DND-41 (cell line): ENCODE results near the gene TSHZ1.

Experiments
- ATAC-seq: fragments of 200-7000 bp; cut with Tn5 transposase; 3 replicates; pipeline ENCODE4 v1.9.1; 2021; ENCODE audit warnings: low read depth; ENCODE audit not compliant: insufficient read depth
- DNase-seq: peaks from one replicate; pipeline ENCODE4 v3.0.0-alpha.2; 2020
- H2AFZ ChIP-seq: 2 replicates; pipeline ENCODE4 v1.6.0; 2012; ENCODE audit warnings: low read depth, low read length
- H3K27ac ChIP-seq: 2 replicates; pipeline ENCODE4 v1.5.1; 2012; ENCODE audit warnings: low read length, inconsistent platforms
- H3K27me3 ChIP-seq: fragments of 200-600 bp; sonication (generic); 2 replicates; pipeline ENCODE4 v1.6.0; 2012; ENCODE audit warnings: low read length, mild to moderate bottlenecking, inconsistent platforms; ENCODE audit not compliant: insufficient read depth, poor library complexity
- H3K36me3 ChIP-seq: 2 replicates; pipeline ENCODE4 v1.5.1; 2012; ENCODE audit warnings: low read length, inconsistent platforms; ENCODE audit not compliant: insufficient read depth
- H3K4me1 ChIP-seq: 2 replicates; pipeline ENCODE4 v1.5.1; 2012; ENCODE audit warnings: mild to moderate bottlenecking, low read length; ENCODE audit not compliant: insufficient read depth
- H3K4me2 ChIP-seq: 2 replicates; pipeline ENCODE4 v1.6.0; 2012; ENCODE audit warnings: mild to moderate bottlenecking, moderate library complexity, low read length, inconsistent platforms; ENCODE audit not compliant: insufficient read depth
- H3K4me3 ChIP-seq, 2 experiments: fragments of 200-600 bp in 1 of 2; shearing (Covaris generic) in 1 of 2; 2 replicates each; pipeline ENCODE4 v1.5.1; 2012 to 2016; ENCODE audit warnings: inconsistent platforms in 2 of 2, low read length in 2 of 2, mild to moderate bottlenecking in 2 of 2, low read depth in 1 of 2, moderate library complexity in 1 of 2
- H3K79me2 ChIP-seq: 2 replicates; pipeline ENCODE4 v1.6.0; 2012; ENCODE audit warnings: low read length, inconsistent platforms; ENCODE audit not compliant: insufficient read depth
- H3K9ac ChIP-seq: 2 replicates; pipeline ENCODE4 v1.6.0; 2012; ENCODE audit warnings: low read depth, mild to moderate bottlenecking, inconsistent platforms, low read length, moderate library complexity
- H3K9me3 ChIP-seq: 2 replicates; pipeline ENCODE4 v1.5.1; 2012; ENCODE audit warnings: low read length, moderate library complexity, mild to moderate bottlenecking, inconsistent platforms; ENCODE audit not compliant: insufficient read depth, severe bottlenecking
- H4K20me1 ChIP-seq: 2 replicates; pipeline ENCODE4 v1.6.0; 2012; ENCODE audit warnings: low read length; ENCODE audit not compliant: insufficient read depth
- CTCF ChIP-seq: IDR thresholded peaks from 2 replicates; pipeline ENCODE4 v1.5.1; 2012; ENCODE audit warnings: borderline replicate concordance, low read length, moderate library complexity, mild to moderate bottlenecking; ENCODE audit not compliant: poor library complexity, severe bottlenecking; ENCODE audit errors: extremely low read depth
- EZH2 ChIP-seq: IDR thresholded peaks from 3 replicates; pipeline ENCODE4 v1.6.1; 2012; ENCODE audit warnings: borderline replicate concordance, low read depth, mild to moderate bottlenecking, moderate library complexity, low read length, inconsistent platforms; ENCODE audit not compliant: severe bottlenecking

Gene TSHZ1

GRCh38 chr18:75211002-75211621, 515 bp downstream of the TSHZ1 start:
- peaks cover 12% of the 10 kb centered on the region; the same call in 1 of the 2 replicates for H3K36me3 ChIP-seq
- TF ChIP-seq CTCF = no peak
- no peak for TF ChIP-seq EZH2
- peaks cover 86% of the 10 kb centered on the region for H3K79me2 ChIP-seq
- H3K4me1 ChIP-seq = peaks cover 69% of the 10 kb centered on the region
- H3K4me3 ChIP-seq = peak overlapping the region; percentile 42 to 96
- peaks cover 23% of the 10 kb centered on the region for H4K20me1 ChIP-seq
- peak overlapping the region; percentile 73 for H3K4me2 ChIP-seq
- ATAC-seq (peak; percentile 16; the same call in 2 of the 3 replicates), DNase-seq (peak; percentile 60)
- peak overlapping the region; percentile 95 for H3K27ac ChIP-seq
- H2AFZ ChIP-seq = peak overlapping the region; percentile 53
- H3K27me3 ChIP-seq = no peaks in the 10 kb centered on the region
- peak overlapping the region; percentile 85 for H3K9ac ChIP-seq
- no peaks in the 10 kb centered on the region for H3K9me3 ChIP-seq

GRCh38 chr18:75211626-75211952, 992 bp downstream of the TSHZ1 start:
- peak overlapping the region; percentile 52; the same call in 1 of the 2 replicates for H2AFZ ChIP-seq
- peaks cover 12% of the 10 kb centered on the region; the same call in 1 of the 2 replicates for H3K36me3 ChIP-seq
- H3K79me2 ChIP-seq = peaks cover 86% of the 10 kb centered on the region
- no peaks in the 10 kb centered on the region for H3K27me3 ChIP-seq
- no peak for ATAC-seq
- H3K9me3 ChIP-seq = no peaks in the 10 kb centered on the region
- TF ChIP-seq EZH2 (no peak), CTCF (no peak)
- peak overlapping the region; percentile 68 for H3K4me2 ChIP-seq
- peak overlapping the region; percentile 61 for H3K27ac ChIP-seq
- no peak for DNase-seq
- peaks cover 23% of the 10 kb centered on the region for H4K20me1 ChIP-seq
- H3K4me3 ChIP-seq = peak overlapping the region; percentile 44 to 96; a peak in 3 of 4 replicates
- peak overlapping the region; percentile 85 for H3K9ac ChIP-seq
- peaks cover 69% of the 10 kb centered on the region for H3K4me1 ChIP-seq

GRCh38 chr18:75211953-75212750, 1.6 kb downstream of the TSHZ1 start:
- ATAC-seq = peak; percentile 4; the same call in 1 of the 3 replicates
- Histone ChIP-seq H3K9ac (peak overlapping the region; percentile 85), H3K4me1 (peaks cover 69% of the 10 kb centered on the region), H3K79me2 (peaks cover 86% of the 10 kb centered on the region), H3K4me2 (peak overlapping the region; percentile 68), H3K9me3 (no peaks in the 10 kb centered on the region), H3K27ac (peak overlapping the region; percentile 61), H3K27me3 (no peaks in the 10 kb centered on the region), H3K36me3 (peaks cover 12% of the 10 kb centered on the region; the same call in 1 of the 2 replicates), H2AFZ (peak overlapping the region; percentile 52; the same call in 1 of the 2 replicates), H3K4me3 (peak overlapping the region; percentile 44 to 96; a peak in 3 of 4 replicates), H4K20me1 (peaks cover 23% of the 10 kb centered on the region; the same call in 1 of the 2 replicates)
- DNase-seq = peak; percentile 54
- TF ChIP-seq CTCF (no peak), EZH2 (no peak)
